ENCODE results near the gene NOTCH1.

The NOTCH1 gene

DNA sequence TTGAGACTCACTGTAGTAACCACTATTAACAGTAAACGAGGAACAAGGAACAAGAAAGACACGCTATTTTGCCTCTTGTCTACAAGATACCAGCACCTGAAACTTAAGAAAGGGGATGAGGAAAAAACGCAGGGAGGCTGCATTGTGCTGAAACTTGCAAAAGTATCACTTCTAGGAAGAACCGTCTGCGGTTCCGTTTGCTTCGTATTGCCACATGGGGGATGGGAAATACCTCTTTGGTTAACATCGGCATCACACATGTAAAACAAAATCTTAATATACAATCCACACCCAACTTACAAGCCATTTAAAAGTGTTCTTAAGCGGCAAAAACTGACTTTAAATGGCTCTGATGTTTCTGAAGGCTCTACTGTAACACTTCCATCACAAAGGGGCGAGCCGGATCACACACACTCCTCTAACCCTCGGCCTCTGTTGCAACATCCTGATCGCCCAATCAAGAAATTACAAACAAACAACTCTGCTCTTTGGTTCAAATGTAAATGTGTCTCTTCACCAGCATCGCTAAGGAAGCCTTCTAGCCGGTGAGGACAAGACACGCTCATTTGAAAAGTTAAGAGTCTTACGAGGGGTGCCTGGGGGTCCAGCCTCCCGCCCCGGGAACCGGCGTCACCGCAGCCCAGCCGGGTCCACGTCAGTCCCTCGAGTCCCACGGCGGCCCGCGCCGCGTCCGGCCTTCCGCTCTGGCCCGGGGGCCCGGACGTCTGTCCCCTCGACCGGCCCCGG is 63.6 kb downstream of the NOTCH1 start:
- DNase-seq = peak in 1 of 2 experiments; percentile 37

DNA sequence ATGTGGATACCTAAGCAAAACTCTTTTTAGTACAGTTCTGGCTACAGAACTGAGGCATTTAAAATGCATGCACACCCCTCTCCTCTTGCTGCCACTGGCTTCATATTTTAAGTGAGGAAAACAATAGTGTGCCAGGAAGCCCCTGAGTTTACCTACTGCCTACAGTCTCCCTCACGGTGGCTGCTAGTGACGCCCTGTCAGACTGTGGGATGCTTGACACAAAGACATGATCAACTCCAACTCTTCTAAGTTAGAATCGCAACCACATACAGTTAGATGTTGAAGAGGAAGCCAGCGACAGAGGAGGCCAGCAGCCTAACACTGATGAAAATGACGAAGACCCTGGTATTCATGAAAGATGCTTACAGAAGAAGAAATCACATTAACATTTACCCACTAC is 64.3 kb downstream of the NOTCH1 start:
- DNase-seq = no peak

- no peak for DNase-seq
These were observed 69.3 kb downstream of the NOTCH1 start for GRCh38 chr9:136476369-136477150.

GRCh38 chr9:136474974-136475865 is 70.6 kb downstream of the NOTCH1 start:
- DNase-seq = no peak

- no peak for DNase-seq
These were observed 71.7 kb downstream of the NOTCH1 start for GRCh38 chr9:136474021-136474640.

GRCh38 chr9:136473354-136473721 is 72.5 kb downstream of the NOTCH1 start:
- no peak for DNase-seq

DNA sequence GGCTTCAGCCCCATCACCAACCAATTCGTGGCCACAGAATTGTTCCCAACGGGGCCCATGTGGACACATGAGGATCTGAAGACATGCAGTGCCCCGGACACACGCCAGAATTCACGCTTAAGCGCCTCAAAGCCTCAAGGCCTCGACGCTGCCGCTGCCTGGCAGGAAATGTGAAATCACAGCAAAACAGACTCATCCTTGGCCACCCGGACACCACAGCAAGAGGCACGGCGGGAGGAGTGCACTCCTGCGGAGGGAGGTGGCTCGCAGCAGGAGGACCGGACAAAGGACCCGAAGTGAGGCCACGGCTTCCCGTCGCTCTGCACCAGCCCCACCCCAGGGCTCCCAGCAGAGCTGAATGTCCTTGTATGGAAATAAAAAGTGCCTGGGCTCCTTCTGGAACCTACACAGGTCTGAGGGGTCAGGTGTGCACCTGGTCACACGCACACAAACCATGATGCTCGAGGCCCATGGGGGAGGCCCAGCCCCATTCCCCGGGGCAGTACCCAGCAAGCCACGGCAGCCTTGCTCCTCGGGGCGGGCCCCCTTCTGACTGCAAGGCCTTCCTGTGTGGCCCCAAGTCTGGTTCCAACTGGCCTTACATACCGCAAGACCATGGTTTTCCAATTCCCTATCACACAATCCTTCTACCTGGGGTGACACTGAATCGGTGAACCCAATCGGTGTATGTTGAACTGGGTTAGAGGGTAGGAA is 73.1 kb downstream of the NOTCH1 start:
- DNase-seq = no peak

DNA sequence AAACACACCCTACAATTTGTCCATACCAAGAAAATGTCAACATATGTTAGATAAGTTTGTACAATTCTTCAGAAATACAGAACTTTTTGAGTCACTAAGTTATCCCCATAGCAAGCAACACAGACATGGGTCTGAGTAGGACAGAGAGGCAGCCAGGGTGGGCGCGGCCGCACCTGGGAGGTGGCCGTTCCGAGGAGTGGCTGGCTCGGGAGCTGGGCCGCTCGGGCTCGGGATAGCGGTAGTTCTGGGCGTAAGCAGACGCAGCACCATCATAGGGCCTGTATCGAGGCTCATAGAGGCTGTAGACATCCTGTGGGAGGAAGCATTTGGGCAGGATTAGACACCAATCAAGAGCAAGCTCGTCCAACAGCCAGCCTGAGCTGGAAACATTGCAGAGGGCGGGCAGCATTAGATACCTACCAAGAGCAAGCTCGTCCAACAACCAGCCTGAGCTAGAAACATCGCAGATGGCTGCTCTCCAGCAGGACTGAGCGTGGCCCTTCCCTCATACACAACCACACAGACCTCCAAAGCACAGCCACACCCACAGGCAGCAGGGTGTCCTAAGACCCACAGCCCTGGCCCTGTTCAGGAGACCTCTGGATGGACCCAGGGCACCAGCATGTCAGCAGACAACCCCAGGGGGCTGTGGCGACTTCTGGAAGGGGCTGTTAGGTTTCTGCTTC is 73.9 kb downstream of the NOTCH1 start:
- no peak for DNase-seq

DNA sequence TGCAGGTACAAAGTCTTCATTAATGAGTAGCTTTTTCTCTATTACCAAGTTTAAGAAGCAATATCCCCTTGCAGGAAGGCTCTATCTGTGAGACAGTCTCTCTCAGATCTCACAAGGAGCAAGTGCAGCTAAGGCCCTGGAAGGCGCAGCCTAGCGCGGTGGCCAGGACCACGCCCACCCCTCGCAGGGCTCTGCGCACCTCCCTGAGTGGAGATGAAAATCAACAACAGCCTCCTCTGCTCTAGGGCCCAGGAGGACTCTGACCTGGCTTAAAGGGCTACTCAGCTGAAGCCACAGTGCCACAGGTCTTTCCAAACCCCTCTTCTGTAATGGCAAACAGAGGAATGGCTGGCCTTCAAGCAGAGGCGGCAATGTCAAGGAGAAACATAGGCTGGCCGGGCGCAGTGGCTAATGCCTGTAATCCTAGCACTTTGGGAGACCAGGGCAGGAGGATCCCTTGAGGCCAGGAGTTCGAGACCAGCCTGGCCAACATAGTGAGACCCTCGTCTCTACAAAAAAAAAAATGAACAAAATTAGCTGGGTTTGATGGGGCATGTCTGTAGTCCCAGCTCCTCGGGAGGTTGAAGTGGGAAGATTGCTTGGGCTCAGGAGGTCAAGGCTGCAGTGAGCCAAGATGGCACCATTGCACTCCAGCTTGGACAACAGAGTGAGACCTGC is 74.9 kb downstream of the NOTCH1 start:
- no peak for DNase-seq

DNA sequence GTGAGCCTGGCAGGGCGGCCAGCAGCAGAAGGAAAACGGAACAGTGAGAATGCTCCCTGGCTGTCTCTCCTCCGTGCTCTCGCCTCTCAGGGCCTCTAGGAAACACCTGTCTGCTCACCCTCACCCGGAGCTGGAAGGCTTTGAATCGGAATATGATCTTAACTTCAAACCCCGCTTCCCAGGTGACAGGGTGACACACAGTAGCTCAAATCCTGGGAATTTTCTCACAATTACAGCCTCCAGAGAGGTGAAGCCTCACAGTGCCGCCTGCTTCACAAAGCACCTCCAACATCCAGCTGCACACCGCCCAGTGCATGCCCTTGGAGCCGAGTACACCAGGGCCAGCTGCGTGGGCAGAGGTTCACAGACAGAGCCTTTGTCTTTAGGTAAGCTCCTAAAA is 75.5 kb downstream of the NOTCH1 start:
- no peak for DNase-seq

- no peak for DNase-seq
These were observed 78.1 kb downstream of the NOTCH1 start for GRCh38 chr9:136467766-136468165.

DNA sequence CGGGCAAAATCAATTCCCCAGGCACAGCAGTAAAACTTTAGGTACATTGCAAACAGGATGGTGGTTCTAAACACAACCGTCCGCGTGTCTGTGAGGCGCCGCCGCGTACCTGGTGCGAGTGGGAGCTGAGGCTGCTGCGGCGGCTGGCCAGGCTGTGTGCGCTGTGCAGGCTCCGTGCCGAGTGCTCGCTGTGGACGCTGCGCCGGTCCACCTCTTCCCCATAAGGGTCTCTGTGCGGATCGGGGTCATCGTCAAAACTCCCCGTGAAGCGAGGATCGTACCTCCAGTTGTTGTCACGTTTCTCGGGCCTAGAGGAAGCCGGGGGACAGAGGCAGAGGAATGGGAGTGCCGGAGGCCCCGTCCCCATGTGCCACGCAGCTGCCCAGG is 79.7 kb downstream of the NOTCH1 start:
- DNase-seq = no peak

DNA sequence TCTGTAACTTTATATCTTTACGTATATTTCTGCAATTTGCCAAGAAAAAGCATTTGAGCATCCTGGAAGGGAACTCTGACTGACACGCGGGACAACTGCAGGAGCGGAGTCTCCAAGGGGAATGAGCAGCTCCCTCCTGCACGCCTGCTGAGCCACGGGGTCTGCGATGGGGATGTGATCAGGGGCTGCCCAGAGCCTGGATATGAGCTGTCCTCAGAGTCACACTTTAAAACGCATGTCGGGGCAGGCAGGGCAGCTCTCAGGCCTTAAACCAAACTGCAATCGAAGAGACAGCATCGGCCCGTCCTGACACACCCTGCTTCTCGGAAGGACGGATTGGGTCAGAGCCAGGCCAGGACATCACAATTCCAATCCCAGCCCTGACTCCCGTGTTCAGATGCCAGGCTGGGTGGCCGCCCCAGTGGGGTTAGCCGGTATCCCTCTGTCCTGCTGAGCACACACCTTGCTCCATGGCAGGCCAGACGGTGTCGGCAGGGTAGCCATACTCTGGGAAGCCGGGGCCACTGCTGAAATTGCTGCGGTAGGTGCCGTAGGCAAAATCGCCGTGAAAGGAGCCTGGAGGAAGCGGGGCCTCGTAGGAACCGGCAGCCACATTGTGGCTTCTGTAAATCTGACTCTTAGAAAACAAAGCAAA is 80.2 kb downstream of the NOTCH1 start:
- no peak for DNase-seq

GRCh38 chr9:136464241-136464640 is 81.6 kb downstream of the NOTCH1 start:
- no peak for DNase-seq

DNA sequence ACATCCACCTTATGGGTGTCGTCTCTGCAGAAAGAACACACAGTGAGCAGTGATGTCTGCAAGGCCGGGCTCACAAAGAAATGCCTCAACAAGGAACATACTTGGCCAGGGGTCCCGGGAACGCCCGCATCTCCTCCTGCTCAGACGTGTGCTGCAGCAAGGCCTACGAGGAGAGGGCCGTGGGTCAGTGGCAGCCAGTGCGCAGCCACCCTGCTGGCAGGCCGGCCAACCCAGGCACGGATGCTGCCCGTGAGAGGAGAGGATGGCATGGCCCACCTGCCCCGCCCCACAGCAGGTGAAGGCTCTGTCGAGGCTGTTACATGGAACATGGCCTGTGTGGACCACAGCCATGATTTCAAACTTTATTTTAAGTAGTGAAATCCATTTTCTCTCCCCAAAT is 82.3 kb downstream of the NOTCH1 start:
- no peak for DNase-seq

- no peak for DNase-seq
These were observed 83.2 kb downstream of the NOTCH1 start for GRCh38 chr9:136462664-136463063.

GRCh38 chr9:136460772-136461325 is 85.0 kb downstream of the NOTCH1 start:
- DNase-seq = no peak

DNA sequence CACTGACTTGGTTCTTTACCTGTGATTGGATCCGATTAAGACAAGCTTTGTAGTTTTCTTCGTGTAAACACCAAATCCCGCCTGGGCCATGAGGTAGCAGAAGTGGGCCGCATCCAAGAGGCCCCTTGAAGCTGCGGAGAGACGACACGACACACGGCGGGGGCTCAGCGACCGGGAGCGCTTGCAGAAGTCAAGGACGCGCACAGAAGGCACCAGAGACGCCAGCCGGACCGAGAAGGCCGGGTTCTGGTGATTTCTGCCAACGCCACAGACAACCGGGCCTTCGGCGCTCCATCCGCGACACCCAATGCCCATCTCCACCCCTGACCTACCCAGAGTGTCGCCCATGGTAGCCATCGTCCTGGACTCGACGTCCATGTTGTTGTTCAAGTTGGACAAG is 86.4 kb downstream of the NOTCH1 start:
- DNase-seq = no peak

DNA sequence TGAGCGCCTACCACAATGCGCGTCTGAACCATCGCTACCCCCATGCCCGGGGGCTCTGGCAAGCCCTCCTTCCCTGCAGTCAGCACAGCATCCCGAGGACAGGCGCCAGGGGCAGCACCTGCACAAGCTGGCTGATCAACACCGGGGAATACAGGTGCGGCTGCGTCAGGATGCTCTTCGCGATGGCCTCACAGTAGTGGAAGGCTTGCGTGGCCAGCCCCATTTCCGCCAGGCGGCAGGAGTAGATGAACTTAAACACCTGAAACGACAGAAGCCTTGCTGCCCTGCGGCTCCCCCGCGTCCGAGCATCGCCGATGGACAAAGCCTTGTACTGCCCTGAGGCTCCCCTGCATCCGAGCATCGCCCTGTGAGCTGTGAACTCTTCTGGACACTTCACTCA is 88.5 kb downstream of the NOTCH1 start:
- DNase-seq = no peak

DNA sequence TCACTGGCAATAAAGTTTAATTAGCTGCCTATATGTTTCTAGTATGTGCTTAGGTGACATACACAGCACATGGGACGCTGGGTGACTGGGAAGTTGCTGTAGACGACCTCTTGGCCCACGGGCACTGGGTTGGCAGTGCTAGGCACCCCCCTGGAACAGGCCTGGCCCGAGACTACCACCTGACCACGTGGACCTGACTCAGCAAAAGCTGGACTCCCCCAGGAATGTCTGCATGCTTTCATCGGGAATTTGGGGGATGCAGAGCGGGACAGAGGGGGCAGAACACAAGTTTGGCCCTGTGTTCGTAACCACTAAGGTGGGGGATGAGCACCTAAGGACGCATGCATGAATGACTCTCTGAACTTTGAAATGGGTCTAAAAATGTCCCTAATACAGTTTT is 89.6 kb downstream of the NOTCH1 start:
- no peak for DNase-seq

All from stimulated activated CD4-positive, alpha-beta T cell treated with anti-CD3 and anti-CD28 coated beads, Interleukin-4, amount 100 ng/mL, for 4 hours (primary cell).